ENCODE results near the gene RPP40. TPM values are rescaled to one million over a fixed set of nuclear protein-coding genes. Genes with fewer than 3 reads are reported as not detected.

RPP40 gene
- total RNA-seq, 4 donors from 2014 or later = 5.1 to 16.4 (median 12.2) TPM

DNA sequence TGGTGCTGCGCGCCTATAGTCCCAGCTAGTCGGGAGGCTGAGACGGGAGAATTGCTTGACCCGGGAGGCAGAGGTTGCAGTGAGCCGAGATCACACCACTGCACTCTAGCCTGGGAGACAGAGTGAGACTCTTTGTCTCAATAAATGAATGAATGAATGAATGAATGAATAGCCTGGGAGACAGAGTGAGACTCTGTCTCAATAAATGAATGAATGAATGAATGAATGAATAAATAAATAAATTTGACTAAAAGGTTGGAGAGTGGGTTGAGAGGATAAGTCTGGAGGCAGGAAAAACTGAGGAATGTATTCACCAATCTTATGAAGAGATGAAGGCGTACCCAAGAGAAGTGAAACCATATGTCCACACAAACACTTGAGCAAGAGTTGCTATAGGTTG, 24.5 kb upstream of the RPP40 start:
- in situ Hi-C loops (cut with MboI; ENCODE audit: low sequenced_read_pairs in 4 of 4) (no loop called here), intact Hi-C loops (cut with DNase I; ENCODE audit: low total_unique reads) (no loop called here)

DNA sequence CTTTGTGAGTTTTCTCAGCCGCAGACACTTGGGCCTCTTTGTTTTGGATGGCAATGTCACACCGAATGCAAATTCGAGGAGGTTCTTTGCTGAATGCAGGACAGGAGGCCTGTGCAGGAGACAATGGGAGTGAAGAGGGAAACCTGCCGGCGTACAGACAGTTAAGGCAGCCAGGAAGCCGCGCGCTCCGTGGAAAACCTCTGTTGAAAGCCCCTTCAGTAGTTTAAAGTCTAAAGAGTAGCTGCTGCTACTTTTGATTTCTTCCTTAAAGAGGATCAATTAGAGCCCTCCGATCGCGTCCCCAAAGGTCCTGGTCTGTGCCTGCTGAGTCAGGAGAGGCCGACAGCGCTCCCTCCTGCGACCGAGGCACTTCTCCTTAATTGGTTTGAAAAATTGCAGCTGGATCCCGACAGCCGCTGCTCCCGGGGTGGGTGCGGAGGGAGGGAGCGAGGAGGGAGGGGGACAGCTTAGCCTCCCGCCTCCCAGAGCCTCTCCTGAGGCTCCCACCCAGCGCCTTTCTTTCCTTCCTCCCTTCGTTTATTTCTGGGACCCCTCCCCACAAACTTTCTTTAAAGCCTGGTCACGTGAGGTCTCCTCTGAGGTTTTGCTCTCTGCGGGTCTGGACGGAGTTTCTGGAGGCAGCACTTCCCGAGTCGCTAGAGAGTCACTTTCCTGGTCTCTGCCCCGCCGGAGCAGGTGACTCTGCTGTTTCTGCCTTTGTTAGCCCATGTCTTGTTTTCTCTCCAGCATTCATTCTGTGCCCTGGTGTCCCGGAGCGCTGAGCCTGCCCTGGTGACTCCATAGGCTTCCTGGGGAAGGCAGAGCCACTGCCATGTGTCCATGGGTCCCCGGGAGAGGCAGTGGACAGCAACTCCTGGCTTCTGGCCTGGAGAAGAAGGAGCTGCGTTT, 22.3 kb upstream of the RPP40 start:
- in situ Hi-C loops (cut with MboI; ENCODE audit: low sequenced_read_pairs in 4 of 4) = no loop called here

More for the DNA sequence above, 24.5 kb upstream of the RPP40 start:
- TF ChIP-seq, protein P1, sequence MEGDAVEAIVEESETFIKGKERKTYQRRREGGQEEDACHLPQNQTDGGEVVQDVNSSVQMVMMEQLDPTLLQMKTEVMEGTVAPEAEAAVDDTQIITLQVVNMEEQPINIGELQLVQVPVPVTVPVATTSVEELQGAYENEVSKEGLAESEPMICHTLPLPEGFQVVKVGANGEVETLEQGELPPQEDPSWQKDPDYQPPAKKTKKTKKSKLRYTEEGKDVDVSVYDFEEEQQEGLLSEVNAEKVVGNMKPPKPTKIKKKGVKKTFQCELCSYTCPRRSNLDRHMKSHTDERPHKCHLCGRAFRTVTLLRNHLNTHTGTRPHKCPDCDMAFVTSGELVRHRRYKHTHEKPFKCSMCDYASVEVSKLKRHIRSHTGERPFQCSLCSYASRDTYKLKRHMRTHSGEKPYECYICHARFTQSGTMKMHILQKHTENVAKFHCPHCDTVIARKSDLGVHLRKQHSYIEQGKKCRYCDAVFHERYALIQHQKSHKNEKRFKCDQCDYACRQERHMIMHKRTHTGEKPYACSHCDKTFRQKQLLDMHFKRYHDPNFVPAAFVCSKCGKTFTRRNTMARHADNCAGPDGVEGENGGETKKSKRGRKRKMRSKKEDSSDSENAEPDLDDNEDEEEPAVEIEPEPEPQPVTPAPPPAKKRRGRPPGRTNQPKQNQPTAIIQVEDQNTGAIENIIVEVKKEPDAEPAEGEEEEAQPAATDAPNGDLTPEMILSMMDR (IDR thresholded peaks at IDR 0.05 in 4 of 5, conservative IDR thresholded peaks at IDR 0.05 in 1 of 5) = no peak
- no peak for TF ChIP-seq POLR2A (IDR thresholded peaks at IDR 0.05)
- Histone ChIP-seq H3K36me3 (no peaks in the 10 kb centered on the region), H3K27ac (no peak overlapping the region), H3K4me3 (no peak overlapping the region), H3K4me1 (peaks cover 0 to 4% of the 10 kb centered on the region in 2 donors), H3K27me3 (no peaks in the 10 kb centered on the region), H3K9me3 (no peaks in the 10 kb centered on the region)
- ATAC-seq (no peak), DNase-seq (no peak)

DNA sequence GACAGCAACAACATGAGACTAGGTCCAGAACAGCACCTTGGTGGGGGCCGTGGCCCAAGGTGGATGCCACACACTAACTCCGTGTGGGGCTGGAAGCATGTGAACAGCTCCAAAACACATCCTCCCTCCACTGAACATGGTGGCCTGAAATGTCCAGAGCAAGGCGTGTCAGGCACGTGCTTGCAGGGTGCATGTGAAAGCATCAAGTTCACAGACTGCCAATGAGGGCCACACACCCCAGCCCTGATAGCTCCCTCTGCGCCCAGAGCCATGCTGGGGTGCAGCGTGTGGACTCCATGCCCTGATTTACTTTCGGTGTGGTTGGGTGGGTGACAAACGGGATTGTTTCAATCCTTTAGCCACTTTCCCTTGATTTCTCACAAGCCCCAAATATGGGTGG, 20.1 kb upstream of the RPP40 start:
- intact Hi-C loops (cut with DNase I; ENCODE audit: low total_unique reads) (no loop called here), in situ Hi-C loops (cut with MboI; ENCODE audit: low sequenced_read_pairs in 4 of 4) (no loop called here)
- H3K27me3 ChIP-seq = no peaks in the 10 kb centered on the region
- no peaks in the 10 kb centered on the region for H3K9me3 ChIP-seq
- DNase-seq (no peak), ATAC-seq (no peak)
- TF ChIP-seq POLR2A (IDR thresholded peaks at IDR 0.05) = no peak
- TF ChIP-seq, protein P1 (IDR thresholded peaks at IDR 0.05 in 4 of 5, conservative IDR thresholded peaks at IDR 0.05 in 1 of 5) = no peak
- H3K4me3 ChIP-seq = no peak overlapping the region
- H3K36me3 ChIP-seq = no peaks in the 10 kb centered on the region
- H3K27ac ChIP-seq = no peak overlapping the region
- H3K4me1 ChIP-seq = peaks cover 0 to 4% of the 10 kb centered on the region in 2 donors

More for the DNA sequence above, 22.3 kb upstream of the RPP40 start:
- peaks cover 0 to 4% of the 10 kb centered on the region in 2 donors for H3K4me1 ChIP-seq
- no peaks in the 10 kb centered on the region for H3K9me3 ChIP-seq
- no peaks in the 10 kb centered on the region for H3K27me3 ChIP-seq
- intact Hi-C loops (cut with DNase I; ENCODE audit: low total_unique reads) = loop anchor here (1.0 kb wide), 1 partner anchor 22 kb away; the partner anchor contains the start of gene RPP40
- TF ChIP-seq POLR2A (IDR thresholded peaks at IDR 0.05) = peak in 1 of 2 donors; percentile 28
- TF ChIP-seq, protein P1 (IDR thresholded peaks at IDR 0.05 in 4 of 5, conservative IDR thresholded peaks at IDR 0.05 in 1 of 5) = peak in 1 of 5 experiments; percentile 16
- DNase-seq = peak; percentile 12 to 40
- H3K36me3 ChIP-seq = no peaks in the 10 kb centered on the region
- ATAC-seq = peak; percentile 76 to 80
- peak overlapping the region; percentile 57 to 79 (median 76) for H3K27ac ChIP-seq
- peak overlapping the region; percentile 67 to 84 (median 74) for H3K4me3 ChIP-seq

DNA sequence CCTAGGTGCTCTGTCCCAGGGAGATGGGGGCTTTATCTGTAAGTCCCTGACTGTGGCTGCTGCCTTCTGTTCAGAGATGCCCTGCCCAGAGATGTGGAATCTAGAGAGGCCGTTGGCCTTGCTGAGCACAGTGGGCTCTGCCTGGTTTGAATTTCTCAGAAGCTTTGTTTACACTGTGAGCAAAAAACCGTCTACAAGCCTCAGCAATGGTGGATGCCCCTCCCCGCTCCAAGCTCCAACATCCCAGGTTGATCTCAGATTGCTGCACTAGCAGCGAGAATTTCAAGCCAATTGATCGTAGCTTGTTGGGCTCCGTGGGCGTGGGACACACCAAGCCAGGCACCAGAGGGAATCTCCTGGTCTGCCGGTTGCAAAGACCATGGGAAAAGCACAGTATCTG, 16.3 kb upstream of the RPP40 start:
- DNase-seq (no peak), ATAC-seq (no peak)
- Histone ChIP-seq H3K4me1 (no peaks in the 10 kb centered on the region), H3K9me3 (no peaks in the 10 kb centered on the region), H3K27ac (no peak overlapping the region), H3K27me3 (no peaks in the 10 kb centered on the region), H3K4me3 (no peak overlapping the region), H3K36me3 (no peaks in the 10 kb centered on the region)
- in situ Hi-C loops (cut with MboI; ENCODE audit: low sequenced_read_pairs in 4 of 4) (no loop called here), intact Hi-C loops (cut with DNase I; ENCODE audit: low total_unique reads) (no loop called here)
- TF ChIP-seq POLR2A (IDR thresholded peaks at IDR 0.05) = no peak
- TF ChIP-seq, protein P1 (IDR thresholded peaks at IDR 0.05 in 4 of 5, conservative IDR thresholded peaks at IDR 0.05 in 1 of 5) = no peak

Data from gastrocnemius medialis (tissue), 4 donors.